Measurements from ENCODE around the gene CCDC82. TPM values are rescaled to one million over a fixed set of nuclear protein-coding genes. Genes with fewer than 3 reads are reported as not detected.

The CCDC82 gene
- total RNA-seq, 1 experiment from 2014 or later = 19.9 TPM

DNA sequence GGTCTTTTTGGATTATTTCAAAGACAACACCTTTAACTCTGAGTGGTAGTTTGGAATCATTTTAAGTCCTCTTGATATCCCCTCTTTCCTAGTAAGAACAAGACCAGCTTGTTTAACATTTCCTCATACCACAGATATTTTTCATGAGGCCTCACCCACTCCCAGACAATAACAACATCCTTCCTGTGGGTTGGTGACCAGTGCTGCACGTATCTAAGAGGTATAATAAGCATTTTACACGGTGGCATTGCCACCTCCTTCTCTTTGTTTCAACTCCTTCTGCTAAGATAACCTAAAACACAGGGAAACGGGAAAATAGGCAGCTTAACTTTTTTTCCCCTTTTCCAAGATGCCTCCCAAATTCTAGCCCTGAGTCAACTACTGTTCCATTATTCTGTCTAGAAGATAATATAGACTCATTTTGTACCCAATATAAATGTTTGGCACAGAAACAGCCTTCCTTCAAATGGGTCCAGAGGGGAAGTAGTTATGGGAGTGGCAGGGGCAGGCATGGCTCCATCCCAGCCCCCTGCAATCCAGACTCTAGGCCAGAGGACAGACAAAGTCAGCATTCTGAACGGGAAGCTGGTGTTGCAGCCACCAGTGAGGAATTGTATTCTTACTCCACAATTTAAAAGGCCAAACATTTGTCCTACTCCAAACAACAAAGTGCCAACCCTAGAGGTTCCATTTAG lies 75.2 kb downstream of the CCDC82 start:
- H3K79me2 ChIP-seq (ENCODE audit: low read depth) = peaks cover 88% of the 10 kb centered on the region

DNA sequence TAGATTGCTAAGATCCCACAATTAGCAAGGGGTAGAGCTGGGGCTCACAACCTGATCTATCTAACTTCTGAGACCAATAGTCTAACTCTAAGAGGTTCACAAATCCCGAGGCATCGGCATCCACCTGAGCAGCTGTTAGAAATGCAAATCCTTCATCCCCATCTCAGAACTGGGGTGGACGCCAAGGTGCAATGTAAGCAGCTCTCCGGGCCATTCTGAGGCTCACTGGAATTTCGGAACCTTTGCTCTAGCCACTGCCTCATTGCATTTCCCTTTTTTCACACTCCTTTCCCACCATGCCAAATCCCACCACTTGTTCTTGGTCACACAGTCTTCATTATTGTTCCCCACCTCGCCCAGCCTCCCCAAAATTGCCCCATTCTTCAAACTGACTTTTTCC lies 76.5 kb downstream of the CCDC82 start:
- intact Hi-C loops (cut with micrococcal nuclease; ENCODE audit: unreplicated experiment) = loop anchor here (5.0 kb wide), 2 partner anchors 86 to 391 kb away; partner anchors contain the start of gene MTMR2
- peak overlapping the region; percentile 75 for H3K4me2 ChIP-seq

More for the DNA sequence above, 75.2 kb downstream of the CCDC82 start:
- Histone ChIP-seq H2AFZ (peak overlapping the region; percentile 1; the same call in 1 of the 2 replicates), H3K4me2 (peak overlapping the region; percentile 75), H3K27ac (peak overlapping the region; percentile 96), H3K9me2 (ENCODE audit: insufficient read depth) (no peaks in the 10 kb centered on the region), H3F3A (ENCODE audit: insufficient read depth, low read depth) (peaks cover 56% of the 10 kb centered on the region), H3K9me3 (ENCODE audit: insufficient read depth, low read depth) (no peaks in the 10 kb centered on the region; the same call in 1 of the 2 replicates), H3K36me3 (ENCODE audit: low read depth) (peaks cover 49% of the 10 kb centered on the region), H3K4me1 (replicated peaks; ENCODE audit: insufficient read depth) (peaks cover 100% of the 10 kb centered on the region), H3K4me3 (peak overlapping the region; percentile 41), H4K20me1 (ENCODE audit: insufficient read depth) (no peaks in the 10 kb centered on the region), H3K27me3 (ENCODE audit: insufficient read depth, low read depth) (no peaks in the 10 kb centered on the region)
- DNase-seq = peak; percentile 69 to 100
- CTCF ChIA-PET = interaction anchor here (1.4 to 1.5 kb wide), 2 partner anchors 11 to 29 kb away, joined by 5 read pairs; partner anchors contain the start of gene MAML2
- TF ChIP-seq EZH2 (IDR thresholded peaks at IDR 0.05; ENCODE audit: low read depth) = no peak
- TF ChIP-seq, protein P1, sequence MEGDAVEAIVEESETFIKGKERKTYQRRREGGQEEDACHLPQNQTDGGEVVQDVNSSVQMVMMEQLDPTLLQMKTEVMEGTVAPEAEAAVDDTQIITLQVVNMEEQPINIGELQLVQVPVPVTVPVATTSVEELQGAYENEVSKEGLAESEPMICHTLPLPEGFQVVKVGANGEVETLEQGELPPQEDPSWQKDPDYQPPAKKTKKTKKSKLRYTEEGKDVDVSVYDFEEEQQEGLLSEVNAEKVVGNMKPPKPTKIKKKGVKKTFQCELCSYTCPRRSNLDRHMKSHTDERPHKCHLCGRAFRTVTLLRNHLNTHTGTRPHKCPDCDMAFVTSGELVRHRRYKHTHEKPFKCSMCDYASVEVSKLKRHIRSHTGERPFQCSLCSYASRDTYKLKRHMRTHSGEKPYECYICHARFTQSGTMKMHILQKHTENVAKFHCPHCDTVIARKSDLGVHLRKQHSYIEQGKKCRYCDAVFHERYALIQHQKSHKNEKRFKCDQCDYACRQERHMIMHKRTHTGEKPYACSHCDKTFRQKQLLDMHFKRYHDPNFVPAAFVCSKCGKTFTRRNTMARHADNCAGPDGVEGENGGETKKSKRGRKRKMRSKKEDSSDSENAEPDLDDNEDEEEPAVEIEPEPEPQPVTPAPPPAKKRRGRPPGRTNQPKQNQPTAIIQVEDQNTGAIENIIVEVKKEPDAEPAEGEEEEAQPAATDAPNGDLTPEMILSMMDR (conservative IDR thresholded peaks at IDR 0.05) = no peak
- POLR2A ChIA-PET (ENCODE audit: unreplicated experiment) = interaction anchor here (0.6 to 1.5 kb wide), 7 partner anchors 11 to 1246 kb away, joined by 3 to 12 read pairs (median 8); no protein-coding TSS in a partner anchor
- intact Hi-C loops (cut with micrococcal nuclease; ENCODE audit: unreplicated experiment) = loop anchor here (1.0 to 5.0 kb wide), 6 partner anchors 11 to 392 kb away; partner anchors contain the start of gene MTMR2
- TSS peak; percentile 98 for BruUV-seq (replicated peaks)

DNA sequence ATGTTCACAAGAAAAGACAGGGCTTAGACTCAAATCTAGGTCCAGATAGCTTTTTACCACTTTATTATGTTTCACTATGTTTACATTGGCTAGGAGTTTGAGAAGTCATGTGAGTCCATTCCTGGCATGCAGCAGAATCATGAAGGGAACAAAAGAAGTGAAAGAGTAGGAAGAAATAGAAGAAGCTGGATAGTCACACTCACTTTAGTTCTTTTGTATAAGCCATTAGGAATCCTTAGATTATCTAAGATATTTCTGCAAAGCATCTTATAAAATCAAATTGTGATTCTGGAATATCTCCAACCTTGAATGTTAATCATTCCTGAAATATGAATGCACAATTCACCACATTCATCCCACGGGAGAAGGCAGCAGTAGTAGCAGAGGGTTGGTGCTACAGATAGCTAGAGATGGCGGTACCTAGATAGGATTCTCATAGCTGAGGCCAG lies 78.6 kb downstream of the CCDC82 start:
- TF ChIP-seq, protein P1 (conservative IDR thresholded peaks at IDR 0.05) = no peak
- TF ChIP-seq EZH2 (IDR thresholded peaks at IDR 0.05; ENCODE audit: low read depth) = no peak
- intact Hi-C loops (cut with micrococcal nuclease; ENCODE audit: unreplicated experiment) = loop anchor here (5.0 kb wide), 2 partner anchors 84 to 389 kb away; partner anchors contain the start of gene MTMR2
- ChIA-PET CTCF (interaction anchor here (2.4 kb wide), 1 partner anchor 31 kb away, joined by 13 read pairs; the partner anchor contains the start of gene MAML2), POLR2A (ENCODE audit: unreplicated experiment) (interaction anchor here (0.6 to 0.9 kb wide), 8 partner anchors 35 to 427 kb away, joined by 3 to 6 read pairs (median 4); partner anchors contain the start of genes CCDC82, JRKL and MTMR2)
- no peak overlapping the region for H3K4me3 ChIP-seq
- H3K4me1 ChIP-seq (replicated peaks; ENCODE audit: insufficient read depth) = peaks cover 99% of the 10 kb centered on the region
- H4K20me1 ChIP-seq (ENCODE audit: insufficient read depth) = no peaks in the 10 kb centered on the region
- DNase-seq = peak in 1 of 2 experiments; percentile 50
- H3K9me2 ChIP-seq (ENCODE audit: insufficient read depth) = no peaks in the 10 kb centered on the region
- H3K9me3 ChIP-seq (ENCODE audit: insufficient read depth, low read depth) = no peaks in the 10 kb centered on the region; the same call in 1 of the 2 replicates
- BruUV-seq (replicated peaks) = no TSS peak
- peaks cover 41% of the 10 kb centered on the region for H3K36me3 ChIP-seq (ENCODE audit: low read depth)
- H3K27ac ChIP-seq = peak overlapping the region; percentile 96
- no peaks in the 10 kb centered on the region for H3K27me3 ChIP-seq (ENCODE audit: insufficient read depth, low read depth)
- peak overlapping the region; percentile 14; the same call in 1 of the 2 replicates for H3K4me2 ChIP-seq
- H3F3A ChIP-seq (ENCODE audit: insufficient read depth, low read depth) = peaks cover 66% of the 10 kb centered on the region
- no peak overlapping the region for H2AFZ ChIP-seq
- H3K79me2 ChIP-seq (ENCODE audit: low read depth) = peaks cover 83% of the 10 kb centered on the region

More for the DNA sequence above, 76.5 kb downstream of the CCDC82 start:
- TF ChIP-seq, protein P1 (conservative IDR thresholded peaks at IDR 0.05) = no peak
- no peak for TF ChIP-seq EZH2 (IDR thresholded peaks at IDR 0.05; ENCODE audit: low read depth)
- Histone ChIP-seq H3K9me3 (ENCODE audit: insufficient read depth, low read depth) (no peaks in the 10 kb centered on the region; the same call in 1 of the 2 replicates), H3K36me3 (ENCODE audit: low read depth) (peaks cover 54% of the 10 kb centered on the region), H3F3A (ENCODE audit: insufficient read depth, low read depth) (peaks cover 62% of the 10 kb centered on the region), H3K79me2 (ENCODE audit: low read depth) (peaks cover 88% of the 10 kb centered on the region), H4K20me1 (ENCODE audit: insufficient read depth) (no peaks in the 10 kb centered on the region), H2AFZ (no peak overlapping the region), H3K4me1 (replicated peaks; ENCODE audit: insufficient read depth) (peaks cover 100% of the 10 kb centered on the region), H3K4me3 (peak overlapping the region; percentile 40; the same call in 1 of the 2 replicates), H3K27ac (peak overlapping the region; percentile 96), H3K9me2 (ENCODE audit: insufficient read depth) (no peaks in the 10 kb centered on the region), H3K27me3 (ENCODE audit: insufficient read depth, low read depth) (no peaks in the 10 kb centered on the region)
- BruUV-seq (replicated peaks) = no TSS peak
- DNase-seq = no peak
- CTCF ChIA-PET = interaction anchor here (1.7 kb wide), 1 partner anchor 29 kb away, joined by 5 read pairs; no protein-coding TSS in a partner anchor
- POLR2A ChIA-PET (ENCODE audit: unreplicated experiment) = interaction anchor here (0.6 kb wide), 2 partner anchors 14 to 522 kb away, joined by 3 to 5 read pairs; no protein-coding TSS in a partner anchor
